ENCODE data around the gene KLHL29.

Gene KLHL29

GRCh38 chr2:23452853-23453420 is 68.0 kb downstream of the KLHL29 start:
- peak in 1 of 2 donors; percentile 30 for DNase-seq

- DNase-seq = no peak
Measured at GRCh38 chr2:23453432-23453831, 68.5 kb downstream of the KLHL29 start.

- DNase-seq = no peak
Measured at GRCh38 chr2:23453836-23454460, 69.0 kb downstream of the KLHL29 start.

GRCh38 chr2:23454501-23455120 is 69.6 kb downstream of the KLHL29 start:
- DNase-seq = no peak

- no peak for DNase-seq
Measured at GRCh38 chr2:23456396-23456795, 71.4 kb downstream of the KLHL29 start.

GRCh38 chr2:23456881-23457760 is 72.1 kb downstream of the KLHL29 start:
- DNase-seq = no peak

- no peak for DNase-seq
Measured at GRCh38 chr2:23457990-23458682, 73.2 kb downstream of the KLHL29 start.

- DNase-seq = no peak
Measured at GRCh38 chr2:23459032-23459431, 74.1 kb downstream of the KLHL29 start.

- no peak for DNase-seq
Measured at GRCh38 chr2:23460228-23460627, 75.2 kb downstream of the KLHL29 start.

GRCh38 chr2:23460993-23461392 is 76.0 kb downstream of the KLHL29 start:
- no peak for DNase-seq

GRCh38 chr2:23464156-23464555 is 79.2 kb downstream of the KLHL29 start:
- DNase-seq = no peak

GRCh38 chr2:23464905-23465537 is 80.0 kb downstream of the KLHL29 start:
- no peak for DNase-seq

GRCh38 chr2:23465936-23466335 is 81.0 kb downstream of the KLHL29 start:
- no peak for DNase-seq

GRCh38 chr2:23467618-23468017 is 82.6 kb downstream of the KLHL29 start:
- no peak for DNase-seq

- no peak for DNase-seq
Measured at GRCh38 chr2:23468474-23469141, 83.6 kb downstream of the KLHL29 start.

- DNase-seq = no peak
Measured at GRCh38 chr2:23469142-23469540, 84.2 kb downstream of the KLHL29 start.

- no peak for DNase-seq
Measured at GRCh38 chr2:23475036-23475435, 90.1 kb downstream of the KLHL29 start.

- DNase-seq = no peak
Measured at GRCh38 chr2:23475473-23475872, 90.5 kb downstream of the KLHL29 start.

- no peak for DNase-seq
Measured at GRCh38 chr2:23476786-23477185, 91.8 kb downstream of the KLHL29 start.

GRCh38 chr2:23477392-23477791 is 92.4 kb downstream of the KLHL29 start:
- no peak for DNase-seq

GRCh38 chr2:23478087-23478932 is 93.3 kb downstream of the KLHL29 start:
- DNase-seq = no peak

Measured in stimulated activated CD4-positive, alpha-beta T cell treated with anti-CD3 and anti-CD28 coated beads, Interleukin-2, amount 100 ng/mL, for 24 hours (primary cell).